NCI-H146 treated with DMSO at 0.1 percent for 48 hours (cell line): ENCODE results near the gene AHRR.

ENCODE experiments used
- DNase-seq: peaks from one replicate; lab custom pipeline; 2025; ENCODE audit not compliant: unreplicated experiment; lab: John Stamatoyannopoulos, UW

Gene AHRR

DNA sequence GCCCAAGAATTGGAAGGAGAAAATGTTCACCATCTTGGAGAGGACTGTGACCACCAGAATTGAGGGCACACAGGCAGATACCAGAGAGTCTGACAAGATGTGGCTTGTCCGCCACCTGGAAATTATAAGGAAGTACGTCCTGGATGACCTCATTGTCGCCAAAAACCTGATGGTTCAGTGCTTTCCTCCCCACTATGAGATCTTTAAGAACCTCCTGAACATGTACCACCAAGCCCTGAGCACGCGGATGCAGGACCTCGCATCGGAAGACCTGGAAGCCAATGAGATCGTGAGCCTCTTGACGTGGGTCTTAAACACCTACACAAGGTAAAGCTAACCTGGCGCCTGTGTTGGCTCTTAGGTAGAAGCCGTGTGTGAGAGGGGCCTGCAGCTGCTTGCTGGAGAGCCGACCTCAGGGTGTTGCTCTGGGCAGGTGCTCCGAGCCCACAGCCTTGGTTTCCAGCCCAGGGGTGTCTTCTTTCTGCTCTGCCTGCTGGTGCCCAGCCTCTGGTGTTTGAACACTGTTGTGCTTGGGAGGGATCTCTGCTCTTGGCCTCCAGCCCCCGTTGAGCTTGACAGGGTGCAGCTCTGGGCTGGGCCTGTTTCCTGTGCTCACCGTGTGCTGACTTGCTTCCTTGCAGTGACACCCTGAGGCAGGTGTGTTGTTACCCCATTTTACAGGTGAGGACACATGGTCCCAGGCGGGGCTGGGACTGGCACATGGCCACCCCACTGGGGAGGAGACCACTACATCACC lies 132.4 kb downstream of the AHRR start:
- DNase-seq: no peak

DNA sequence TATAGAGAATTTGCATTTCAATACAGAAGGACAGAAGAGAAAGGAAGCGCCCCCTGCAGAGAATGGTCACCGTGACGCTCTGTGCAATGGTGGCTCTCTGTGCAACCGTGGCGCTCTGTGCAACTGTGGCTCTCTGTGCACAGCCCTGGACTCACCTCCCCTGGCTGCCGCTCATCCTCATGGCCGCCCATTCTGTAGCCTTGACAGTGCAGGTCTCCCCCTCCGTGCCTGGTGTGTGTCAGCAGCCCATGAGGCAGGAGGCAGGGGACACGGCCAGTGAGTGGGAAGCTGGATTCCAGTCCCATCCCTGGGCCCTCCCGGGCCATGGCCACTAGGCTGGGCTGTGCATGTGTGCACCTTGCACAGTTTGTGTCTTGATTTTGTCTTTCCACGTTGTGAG lies 133.4 kb downstream of the AHRR start:
- DNase-seq: no peak

DNA sequence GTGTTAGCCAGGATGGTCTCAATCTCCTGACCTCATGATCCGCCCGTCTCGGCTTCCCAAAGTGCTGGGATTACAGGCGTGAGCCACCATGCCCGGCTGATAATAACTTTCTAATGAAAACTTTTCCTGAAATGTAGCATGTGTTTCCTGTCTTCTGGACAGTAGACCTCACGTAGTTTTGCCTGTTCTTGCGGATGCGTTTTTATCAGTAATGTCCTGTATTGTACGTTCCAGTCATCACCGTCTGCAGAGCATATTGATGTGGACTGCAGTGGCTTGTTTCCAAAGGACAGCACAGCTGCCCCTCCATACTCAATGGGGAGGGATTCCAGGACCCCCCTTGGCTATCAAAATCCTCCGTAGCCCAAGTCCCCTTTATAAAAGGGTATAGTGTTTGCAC lies 134.3 kb downstream of the AHRR start:
- no peak for DNase-seq

DNA sequence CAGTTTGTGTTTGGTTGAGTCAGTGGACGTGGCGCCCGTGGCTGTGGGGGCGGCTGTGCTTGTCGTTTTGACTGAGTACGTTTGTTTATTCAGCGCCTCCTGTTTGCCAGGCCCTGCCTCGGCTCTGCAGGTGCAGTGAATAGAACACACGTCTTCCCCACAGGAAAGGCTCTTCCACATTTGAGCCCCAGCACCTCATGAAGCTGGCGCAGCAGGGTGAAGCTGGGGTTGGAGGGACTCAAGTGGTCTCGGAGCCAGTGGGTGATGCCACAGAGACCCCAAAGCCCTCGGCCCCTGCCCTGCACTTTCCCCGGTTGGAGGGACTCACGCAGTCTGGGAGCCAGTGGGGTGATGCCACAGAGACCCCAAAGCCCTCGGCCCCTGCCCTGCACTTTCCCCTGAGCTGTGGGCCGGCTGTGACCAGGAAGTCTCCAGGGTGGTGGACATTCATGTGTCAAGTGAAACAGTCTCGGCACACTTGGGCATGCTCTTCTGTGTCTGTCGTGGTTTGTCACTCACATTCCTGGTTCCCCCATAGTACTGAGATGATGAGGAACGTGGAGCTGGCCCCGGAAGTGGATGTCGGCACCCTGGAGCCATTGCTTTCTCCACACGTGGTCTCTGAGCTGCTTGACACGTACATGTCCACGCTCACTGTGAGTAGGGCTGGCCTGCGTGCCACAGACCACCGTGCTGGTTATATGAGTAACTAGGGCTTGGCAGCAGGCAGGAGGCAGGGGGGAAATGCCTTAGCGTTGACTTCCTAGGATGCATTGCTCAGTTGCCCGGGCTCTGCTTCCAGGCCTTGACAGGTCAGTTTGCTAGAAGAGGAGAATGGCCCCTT lies 135.1 kb downstream of the AHRR start:
- DNase-seq: no peak

DNA sequence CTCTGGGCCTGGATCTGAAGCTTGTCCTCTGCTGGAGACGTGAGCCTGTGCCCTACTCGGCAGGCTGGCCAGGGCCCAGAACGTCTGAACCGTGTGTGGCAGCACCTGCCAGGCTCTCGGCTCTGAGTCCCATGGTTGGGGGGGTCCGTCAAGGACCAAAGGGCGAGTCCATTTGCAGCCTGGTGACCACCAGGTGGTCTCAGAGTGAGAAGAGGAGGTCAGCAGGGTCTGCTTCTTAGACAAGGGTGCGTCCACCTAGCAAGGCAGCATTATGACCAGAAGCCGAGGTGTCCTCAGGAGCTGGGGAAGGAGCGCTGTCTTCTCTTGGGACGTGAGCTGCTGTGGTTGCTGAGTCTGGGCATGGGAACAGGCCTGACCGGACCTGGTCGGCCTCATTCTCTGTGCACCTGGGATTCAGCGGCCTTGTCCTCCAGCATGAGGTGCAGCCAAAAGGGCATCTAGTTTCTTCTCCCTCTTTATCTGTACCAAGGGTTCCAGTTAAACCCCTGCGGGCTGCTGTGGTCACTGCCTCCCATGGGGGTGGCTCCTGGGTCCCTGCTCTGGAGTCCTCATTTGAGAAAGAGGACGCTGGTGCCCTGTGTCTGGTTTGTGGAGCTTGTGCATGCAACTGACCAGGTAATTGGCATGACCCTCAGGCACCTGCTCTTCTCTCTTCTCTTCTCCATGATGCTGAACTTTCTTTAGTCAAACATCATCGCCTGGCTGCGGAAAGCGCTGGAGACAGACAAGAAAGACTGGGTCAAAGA lies 135.9 kb downstream of the AHRR start:
- DNase-seq: no peak

DNA sequence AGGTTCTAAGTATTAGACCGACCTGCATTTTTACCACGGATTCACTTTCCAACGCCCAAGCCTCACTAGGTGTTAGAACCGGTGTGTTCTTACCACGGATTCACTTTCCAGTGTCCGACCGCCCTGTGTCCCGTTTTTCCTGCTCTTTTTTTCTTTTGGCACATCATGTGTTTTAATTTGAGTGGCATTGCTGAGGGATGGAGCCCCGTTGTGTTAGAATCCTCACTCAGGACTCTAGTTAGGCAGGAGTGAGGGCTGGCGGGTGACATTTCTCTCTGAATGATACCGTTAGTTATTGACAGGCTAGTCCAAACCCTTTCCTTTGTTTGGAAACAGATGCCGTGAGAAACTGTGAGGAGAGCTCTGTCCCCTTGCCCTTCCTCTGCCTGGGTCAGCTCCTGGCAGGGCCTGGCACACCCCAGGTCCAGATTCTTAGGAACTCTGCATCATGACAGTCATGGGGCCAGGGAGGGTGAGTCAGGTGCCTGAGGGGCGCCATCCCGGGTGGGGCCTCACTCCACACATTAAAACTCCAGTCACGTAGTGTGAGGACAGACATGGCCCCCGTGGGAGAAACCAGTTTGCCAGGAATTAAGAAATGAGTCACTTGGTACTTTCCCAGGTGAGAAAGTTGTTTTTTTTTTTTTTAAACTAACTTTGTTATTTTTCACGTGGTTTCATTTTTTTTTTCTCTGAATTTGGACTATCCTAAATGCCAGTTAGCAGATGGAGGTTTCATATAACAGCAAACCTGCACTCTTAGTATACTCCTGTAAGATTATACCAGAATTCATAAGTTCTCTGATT lies 137.2 kb downstream of the AHRR start:
- no peak for DNase-seq

DNA sequence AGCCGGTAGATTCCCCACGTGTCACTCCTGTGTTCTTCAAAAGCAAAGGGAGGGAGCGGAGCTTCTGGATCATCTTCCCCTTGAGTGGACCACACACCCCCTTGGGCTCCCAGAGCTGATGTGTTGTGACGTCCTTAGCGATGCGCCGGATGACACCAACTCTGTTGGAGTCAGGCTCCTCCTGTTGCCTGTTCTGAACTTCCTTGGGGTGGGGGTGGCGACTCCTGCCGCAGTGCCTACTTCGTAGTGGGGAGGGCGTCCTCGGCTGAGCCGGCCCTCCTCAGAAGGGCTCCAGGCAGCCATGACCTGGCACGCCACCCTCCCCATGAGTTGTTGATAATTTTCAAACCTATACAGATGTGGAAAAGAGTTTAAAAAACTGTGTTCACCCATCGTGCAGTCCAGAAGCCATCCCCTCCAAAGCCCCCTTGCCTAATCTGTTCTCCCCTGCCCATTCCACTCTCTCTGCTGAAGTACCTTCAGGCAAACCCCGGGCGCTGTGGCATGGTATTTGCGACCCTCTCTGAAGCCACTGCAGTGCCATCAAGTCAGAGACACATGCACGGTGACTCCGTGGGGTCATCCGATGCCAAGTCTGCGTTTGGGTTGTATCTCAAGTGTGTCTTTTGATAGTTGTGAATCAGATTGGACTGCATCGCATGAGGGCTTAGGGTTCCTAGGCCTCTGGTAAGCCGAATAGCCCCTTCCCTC lies 138.2 kb downstream of the AHRR start:
- no peak for DNase-seq

DNA sequence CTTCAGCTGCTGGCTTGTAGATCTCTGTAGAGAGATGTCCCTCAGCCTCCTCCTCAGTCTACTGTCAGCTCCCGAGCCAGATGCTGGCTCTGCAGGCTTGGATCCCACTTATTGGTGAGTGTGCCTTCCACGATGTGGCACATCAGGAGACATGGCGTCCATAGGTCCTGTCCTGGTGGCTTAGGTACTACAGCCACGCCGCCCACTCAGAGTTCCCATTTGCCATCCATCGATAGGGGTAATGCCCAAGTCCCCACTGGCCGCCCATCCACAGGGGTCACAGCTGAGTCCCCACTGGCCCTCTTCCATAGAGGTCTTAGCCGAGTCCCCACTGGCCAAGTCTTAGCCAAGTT lies 138.7 kb downstream of the AHRR start:
- no peak for DNase-seq

DNA sequence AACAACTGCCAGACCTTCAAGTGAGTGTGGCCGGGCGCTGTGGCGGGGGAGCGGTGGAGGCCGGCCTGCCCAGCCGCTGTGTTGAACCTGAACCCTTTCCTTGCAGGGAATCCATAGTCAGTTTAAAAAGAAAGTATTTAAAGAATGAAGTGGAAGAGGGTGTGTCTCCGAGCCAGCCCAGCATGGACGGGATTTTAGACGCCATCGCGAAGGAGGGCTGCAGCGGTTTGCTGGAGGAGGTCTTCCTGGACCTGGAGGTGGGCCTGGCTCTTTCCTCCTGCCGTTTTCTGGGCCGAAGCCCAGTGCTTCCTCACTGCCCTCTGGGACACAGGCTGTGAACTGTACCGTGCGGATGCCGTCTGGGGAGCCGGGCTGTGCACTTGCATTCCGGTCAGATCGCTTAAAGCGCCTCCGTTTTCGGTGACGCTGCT lies 140.6 kb downstream of the AHRR start:
- no peak for DNase-seq

DNA sequence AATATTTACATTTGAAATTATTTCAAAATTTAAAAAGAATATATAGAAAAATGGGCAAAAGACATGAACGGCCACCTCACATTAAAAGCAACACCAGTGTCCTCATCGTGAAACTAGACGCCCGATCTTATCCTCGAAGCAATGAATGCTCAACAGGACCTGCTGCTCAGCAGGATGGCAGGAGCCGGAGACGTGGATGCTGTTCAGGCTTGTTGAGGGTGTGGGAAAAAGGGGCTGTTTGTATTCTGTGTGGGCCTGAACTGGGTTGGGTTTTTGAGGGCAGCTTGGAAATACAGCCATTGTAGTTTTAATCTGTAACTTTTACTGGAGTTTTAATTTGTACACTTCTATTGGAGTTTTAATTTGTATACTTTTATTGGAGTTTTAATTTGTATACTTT lies 141.8 kb downstream of the AHRR start:
- no peak for DNase-seq

DNA sequence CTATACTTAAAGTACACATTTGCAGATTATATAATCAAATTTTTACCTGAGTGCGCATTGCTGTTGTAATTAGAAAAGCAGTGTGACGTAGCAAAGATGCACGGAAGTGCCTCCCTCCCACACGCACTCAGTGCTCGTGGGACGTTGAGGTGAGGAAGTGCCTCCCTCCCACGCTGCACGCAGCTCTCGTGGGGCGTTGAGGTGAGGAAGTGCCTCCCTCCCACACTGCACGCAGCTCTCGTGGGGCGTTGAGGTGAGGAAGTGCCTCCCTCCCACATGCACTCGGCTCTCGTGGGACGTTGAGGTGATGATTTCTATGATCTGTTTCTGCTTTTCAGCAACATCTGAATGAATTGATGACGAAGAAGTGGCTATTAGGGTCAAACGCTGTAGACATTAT lies 142.4 kb downstream of the AHRR start:
- DNase-seq: no peak

DNA sequence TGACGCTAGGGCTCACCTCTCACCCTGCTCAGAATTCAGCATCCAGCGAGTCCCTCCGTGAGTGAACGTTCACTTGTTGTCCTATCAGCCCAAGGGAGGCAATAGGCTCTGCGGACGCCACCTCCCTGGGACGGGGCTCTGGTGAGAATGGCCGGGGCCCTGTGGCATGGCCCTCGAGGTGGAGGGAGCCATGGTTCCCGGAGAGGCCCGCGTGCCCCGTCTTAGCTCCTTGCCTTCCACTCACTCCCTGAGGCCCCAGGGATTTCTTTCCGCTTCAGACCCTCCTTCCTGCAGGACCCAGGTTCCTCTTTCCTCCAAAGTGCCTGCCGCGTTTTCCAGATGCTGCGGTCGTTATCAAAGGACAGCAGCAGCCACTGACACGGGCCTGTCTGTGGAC lies 142.9 kb downstream of the AHRR start:
- no peak for DNase-seq

DNA sequence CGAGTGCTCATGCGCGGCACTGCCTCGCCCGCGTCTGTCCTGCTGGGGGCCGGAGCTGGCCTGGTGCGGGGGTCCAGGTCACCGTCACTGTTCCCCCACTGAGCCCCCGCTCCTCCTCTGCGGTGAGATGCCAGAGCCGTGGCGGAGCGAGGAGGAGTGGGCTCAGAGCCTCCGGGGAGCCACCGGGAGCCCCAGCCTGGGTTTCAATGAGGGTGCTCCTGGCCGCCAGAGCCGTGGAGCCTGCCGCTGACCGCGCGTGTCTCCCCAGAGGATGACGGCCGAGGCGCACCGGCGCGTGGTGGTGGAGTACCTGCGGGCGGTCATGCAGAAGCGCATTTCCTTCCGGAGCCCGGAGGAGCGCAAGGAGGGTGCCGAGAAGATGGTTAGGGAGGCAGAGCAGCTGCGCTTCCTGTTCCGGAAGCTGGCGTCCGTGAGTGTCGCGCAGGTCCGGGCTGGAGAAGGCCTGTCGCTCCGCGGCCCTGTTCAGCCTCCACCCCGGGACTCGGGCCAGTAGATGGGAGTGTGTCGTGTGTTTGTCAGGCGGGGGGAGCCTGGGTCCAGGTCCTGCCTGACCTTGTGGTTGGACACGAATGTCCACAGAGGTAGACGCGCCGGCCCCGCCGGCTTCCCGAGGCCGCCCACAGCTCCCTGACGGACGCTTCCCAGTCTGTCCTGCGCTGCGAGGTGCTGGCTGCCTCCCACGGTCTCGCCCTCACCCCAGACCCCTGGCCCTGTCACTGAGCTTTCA lies 143.5 kb downstream of the AHRR start:
- DNase-seq: no peak

DNA sequence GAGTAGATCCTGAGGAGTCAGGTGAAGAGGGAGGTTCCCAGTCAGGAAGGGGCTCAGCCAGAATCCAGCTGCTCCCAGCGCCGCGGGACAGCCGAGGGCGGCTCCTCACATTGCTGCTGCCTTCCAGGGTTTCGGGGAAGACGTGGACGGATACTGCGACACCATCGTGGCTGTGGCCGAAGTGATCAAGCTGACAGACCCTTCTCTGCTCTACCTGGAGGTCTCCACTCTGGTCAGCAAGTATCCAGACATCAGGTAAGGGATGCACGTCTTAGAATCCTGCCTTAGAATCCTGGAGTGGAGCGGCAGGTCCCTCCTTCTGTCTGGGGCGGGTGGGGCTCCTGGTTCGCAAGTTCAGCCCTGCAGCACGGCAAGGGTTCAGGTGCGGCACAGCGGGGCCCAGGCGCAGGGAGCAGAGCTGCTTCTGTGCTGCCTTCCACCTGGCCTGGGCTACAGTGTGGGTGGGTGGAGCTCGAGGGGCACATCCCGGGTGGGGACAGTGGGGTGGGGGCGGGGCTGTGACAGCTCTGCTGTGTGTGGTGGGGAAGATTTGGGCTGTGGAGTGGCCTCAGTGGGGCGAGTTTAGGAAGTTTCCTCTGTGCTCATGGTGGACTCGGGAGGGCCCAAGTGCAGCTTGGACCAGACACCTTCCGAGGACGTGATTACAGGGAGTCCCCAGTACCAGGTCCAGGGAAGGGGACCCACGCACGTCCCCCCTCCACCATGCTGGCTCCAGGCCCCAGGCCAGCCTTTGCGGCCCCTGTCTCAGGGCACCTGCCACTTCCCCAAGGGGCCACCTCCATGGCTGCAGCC lies 144.3 kb downstream of the AHRR start:
- DNase-seq: no peak

DNA sequence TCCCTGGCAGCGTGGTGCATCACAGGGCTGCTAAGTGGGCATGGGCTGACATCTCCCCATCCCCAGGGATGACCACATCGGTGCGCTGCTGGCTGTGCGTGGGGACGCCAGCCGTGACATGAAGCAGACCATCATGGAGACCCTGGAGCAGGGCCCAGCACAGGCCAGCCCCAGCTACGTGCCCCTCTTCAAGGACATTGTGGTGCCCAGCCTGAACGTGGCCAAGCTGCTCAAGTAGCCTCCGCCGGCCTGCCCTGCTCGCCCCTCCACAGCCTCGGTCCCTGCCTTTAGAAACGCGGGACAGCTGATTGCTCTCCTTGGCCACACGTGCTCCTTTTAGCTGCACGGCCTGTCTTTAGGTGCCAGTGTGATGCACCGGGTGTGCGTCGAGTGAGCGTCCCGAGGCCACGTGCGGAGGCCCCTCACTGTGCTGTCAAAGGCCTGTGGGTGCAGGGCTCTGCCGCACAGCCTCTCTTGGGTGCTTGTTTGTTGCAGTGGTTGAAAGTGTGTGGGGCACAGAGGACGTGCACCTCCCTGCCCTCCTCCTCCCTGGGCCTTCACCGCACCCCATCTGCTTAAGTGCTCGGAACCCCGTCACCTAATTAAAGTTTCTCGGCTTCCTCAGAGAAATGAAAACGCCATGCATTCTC lies 145.3 kb downstream of the AHRR start:
- DNase-seq: no peak

DNA sequence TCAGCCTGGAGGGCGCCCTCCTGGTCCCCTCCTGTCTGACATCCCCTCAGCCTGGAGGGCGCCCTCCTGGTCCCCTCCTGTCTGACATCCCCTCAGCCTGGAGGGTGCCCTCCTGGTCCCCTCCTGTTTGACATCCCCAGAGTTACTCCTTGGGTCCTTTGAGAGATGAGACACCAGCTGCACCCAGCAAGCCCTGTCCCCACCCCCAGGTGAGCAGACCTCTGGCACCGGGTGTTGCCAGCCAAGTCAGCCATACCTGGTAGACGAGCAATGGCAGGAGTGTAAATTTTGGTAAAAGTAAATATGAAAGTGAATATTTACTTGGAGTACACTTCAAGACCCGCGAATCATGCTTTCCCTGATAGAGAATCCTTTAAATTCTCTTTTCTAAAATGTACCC lies 146.9 kb downstream of the AHRR start:
- no peak for DNase-seq

DNA sequence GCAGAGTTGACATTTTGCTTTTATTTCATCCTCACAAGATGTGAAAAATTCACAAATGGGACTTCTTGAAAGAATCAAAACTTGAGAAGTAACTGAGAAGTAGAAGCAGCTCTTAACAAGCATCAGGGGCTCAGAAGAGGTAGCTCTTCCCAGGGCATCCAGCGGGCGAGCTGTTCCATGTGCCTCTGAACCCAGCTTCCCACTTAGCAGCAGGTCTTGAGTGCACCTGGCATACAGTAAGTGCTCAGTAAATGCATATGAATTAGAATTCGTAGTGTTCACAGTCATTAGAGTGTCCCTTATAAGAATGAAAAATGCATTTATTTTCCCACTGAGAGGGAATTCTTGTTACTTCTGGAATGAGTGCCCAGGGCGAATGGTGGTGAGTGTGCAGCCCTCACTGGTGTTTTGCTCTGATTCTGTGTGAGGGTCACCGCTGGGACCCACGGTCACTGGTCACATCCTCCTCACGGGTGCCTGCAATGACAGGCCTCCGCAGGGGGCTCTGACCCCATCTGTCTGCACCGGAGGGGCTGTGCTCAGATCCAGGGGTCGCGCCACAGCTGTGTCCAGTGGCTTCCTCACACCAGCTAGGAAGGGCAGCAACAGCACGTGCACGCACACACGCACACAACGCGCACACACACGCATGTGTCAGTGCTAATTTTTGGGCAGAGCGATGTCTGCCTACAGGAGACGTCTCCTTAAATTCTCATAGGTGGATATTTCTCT lies 148.4 kb downstream of the AHRR start:
- DNase-seq: no peak
